HG03025 (cell line): ENCODE measurements around the gene TRMT1.
"Not testable (repeated sequence)": the region's sequence is repeated elsewhere in the genome, so short reads cannot be mapped to it uniquely, and the experiment has no call there.

Experiments used
- ATAC-seq: cut with Tn5 transposase; IDR thresholded peaks from one replicate; pipeline ENCODE4 v1.9.1; 2021; ENCODE audit warnings: mild to moderate bottlenecking, moderate library complexity; ENCODE audit not compliant: unreplicated experiment, low FRiP score

The TRMT1 gene

GRCh38 chr19:13116282-13117175, at the start of gene TRMT1:
Gene TRMT1, minus strand, starts transcription at chr19:13116740. Its CDS starts 341 bp downstream, at chr19:13116399.
- ATAC-seq = no peak

- not testable (repeated sequence) for ATAC-seq
These were observed 49.6 kb upstream of the TRMT1 start for GRCh38 chr19:13166151-13166550.

GRCh38 chr19:13165162-13165997, 48.8 kb upstream of the TRMT1 start:
- no peak for ATAC-seq

GRCh38 chr19:13164343-13165161, 48.0 kb upstream of the TRMT1 start:
- no peak for ATAC-seq

- ATAC-seq = no peak
These were observed 47.2 kb upstream of the TRMT1 start for GRCh38 chr19:13163609-13164342.

GRCh38 chr19:13162724-13163608, 46.4 kb upstream of the TRMT1 start:
- no peak for ATAC-seq

- no peak for ATAC-seq
These were observed 44.0 kb upstream of the TRMT1 start for GRCh38 chr19:13160557-13160956.

GRCh38 chr19:13159713-13160112, 43.2 kb upstream of the TRMT1 start:
- ATAC-seq = no peak

- no peak for ATAC-seq
These were observed 39.2 kb upstream of the TRMT1 start for GRCh38 chr19:13155472-13156359.

GRCh38 chr19:13154911-13155471, 38.5 kb upstream of the TRMT1 start:
- no peak for ATAC-seq

- no peak for ATAC-seq
These were observed 37.8 kb upstream of the TRMT1 start for GRCh38 chr19:13154241-13154778.

- no peak for ATAC-seq
These were observed 37.2 kb upstream of the TRMT1 start for GRCh38 chr19:13153569-13154240.

GRCh38 chr19:13152974-13153568, 36.5 kb upstream of the TRMT1 start:
- ATAC-seq = peak; percentile 18

- peak; percentile 14 for ATAC-seq
These were observed 35.9 kb upstream of the TRMT1 start for GRCh38 chr19:13152356-13152973.

GRCh38 chr19:13151605-13152355, 35.2 kb upstream of the TRMT1 start:
- ATAC-seq = peak; percentile 38
